Measurements from ENCODE around the gene BCKDHA. TPM values are rescaled to one million over a fixed set of nuclear protein-coding genes. Genes with fewer than 3 reads are reported as not detected.

The BCKDHA gene
- polyA plus RNA-seq, 1 donor from 2014 or later: 51.9 TPM

Small RNA genes lying within 50 kb of the gene (small RNA-seq; reads per million reads assigned to genes)
- 0 reads per million in 3 experiments for gene RF00017

Other genes starting within 250 kb of the BCKDHA start
- not detected in 2 replicates for gene CYP2S1, start 204.6 kb upstream of the BCKDHA start, polyA plus RNA-seq
- 0.10 TPM in 1 of 2 replicates, not detected in the other for gene AXL, start 178.6 kb upstream of the BCKDHA start, polyA plus RNA-seq
- gene HNRNPUL1, start 133.4 kb upstream of the BCKDHA start, polyA plus RNA-seq: 34.6 and 38.3 TPM in 2 replicates
- 4.9 and 5.5 TPM in 2 replicates for gene CCDC97, start 87.6 kb upstream of the BCKDHA start, polyA plus RNA-seq
- gene TGFB1, start 43.9 kb upstream of the BCKDHA start, polyA plus RNA-seq: 0.10 TPM in 1 of 2 replicates, not detected in the other
- 13.2 and 15.9 TPM in 2 replicates for gene B9D2, start 33.7 kb upstream of the BCKDHA start, polyA plus RNA-seq
- 22.1 and 24.4 TPM in 2 replicates for gene TMEM91, start 21.3 kb upstream of the BCKDHA start, polyA plus RNA-seq
- 42.0 and 45.2 TPM in 2 replicates for gene EXOSC5, start 459 bp upstream of the BCKDHA start, polyA plus RNA-seq
- gene B3GNT8, start 29.6 kb downstream of the BCKDHA start, polyA plus RNA-seq: not detected in 2 replicates
- gene DMAC2, start 42.1 kb downstream of the BCKDHA start, polyA plus RNA-seq: 59.8 and 62.2 TPM in 2 replicates
- not detected in 2 replicates for gene ERICH4, start 45.3 kb downstream of the BCKDHA start, polyA plus RNA-seq
- gene CEACAM21, start 178.3 kb downstream of the BCKDHA start, polyA plus RNA-seq: 0.90 and 2.9 TPM in 2 replicates
- gene CEACAM4, start 229.3 kb downstream of the BCKDHA start, polyA plus RNA-seq: not detected in 2 replicates

Data from neural cell (in vitro differentiated cells).